HepG2 (cell line): ENCODE measurements around the gene TFEB. TPM values are rescaled to one million over a fixed set of nuclear protein-coding genes. Genes with fewer than 3 reads are reported as not detected.

Source experiments
- AGO1 ChIP-seq: fragments of 200-400 bp; formaldehyde crosslinking; IDR thresholded peaks from 2 replicates; pipeline ENCODE4 v1.6.1; 2017; ENCODE audit warnings: mild to moderate bottlenecking, low read depth, low read length, moderate library complexity; ENCODE audit not compliant: poor library complexity, severe bottlenecking
- CEBPB ChIP-seq: IDR thresholded peaks from 2 replicates; pipeline ENCODE4 v1.6.1; 2011; ENCODE audit warnings: low read depth, low read length, improper control_type of control experiment, borderline replicate concordance
- HES4 ChIP-seq: sonication (generic); formaldehyde crosslinking; IDR thresholded peaks from 2 replicates; pipeline ENCODE4 v1.9.0; 2021; ENCODE audit warnings: mild to moderate bottlenecking, missing genetic modification reagents, borderline replicate concordance
- HMGXB3 ChIP-seq: sonication (generic); formaldehyde crosslinking; IDR thresholded peaks from 2 replicates; pipeline ENCODE4 v1.4.0; 2020; ENCODE audit warnings: missing genetic modification reagents, borderline replicate concordance
- PRDM15 ChIP-seq: sonication (generic); formaldehyde crosslinking; IDR thresholded peaks from 2 replicates; pipeline ENCODE4 v1.4.0; 2020; ENCODE audit warnings: missing genetic modification reagents
- RXRB ChIP-seq: IDR thresholded peaks from 2 replicates; pipeline ENCODE4 v1.6.1; 2016; ENCODE audit warnings: borderline replicate concordance, missing genetic modification reagents, missing compliant biosample characterization
- ZBTB33 ChIP-seq: sonication (generic); formaldehyde crosslinking; IDR thresholded peaks from 2 replicates; pipeline ENCODE4 v1.4.0; 2020; ENCODE audit warnings: missing genetic modification reagents
- ZNF468 ChIP-seq: sonication (generic); formaldehyde crosslinking; IDR thresholded peaks from 2 replicates; pipeline ENCODE4 v1.8.0; 2022; ENCODE audit warnings: mild to moderate bottlenecking, moderate library complexity, missing genetic modification reagents
- ZNF607 ChIP-seq: sonication (generic); formaldehyde crosslinking; IDR thresholded peaks from 2 replicates; pipeline ENCODE4 v1.5.1; 2020; ENCODE audit warnings: missing genetic modification reagents, mild to moderate bottlenecking, borderline replicate concordance
- ZNF644 ChIP-seq: IDR thresholded peaks from 2 replicates; pipeline ENCODE4 v1.6.1; 2016; ENCODE audit warnings: low read depth
- ZNF749 ChIP-seq: sonication (generic); formaldehyde crosslinking; IDR thresholded peaks from 2 replicates; pipeline ENCODE4 v1.8.0; 2022; ENCODE audit warnings: mild to moderate bottlenecking, missing genetic modification reagents, moderate library complexity, borderline replicate concordance
- ZNF850 ChIP-seq: sonication (generic); formaldehyde crosslinking; conservative IDR thresholded peaks from 2 replicates; pipeline ENCODE4 v1.9.0; 2021; ENCODE audit warnings: mild to moderate bottlenecking, missing genetic modification reagents
- ZSCAN25 ChIP-seq: sonication (generic); formaldehyde crosslinking; IDR thresholded peaks from 2 replicates; pipeline ENCODE4 v1.8.0; 2022; ENCODE audit warnings: mild to moderate bottlenecking, missing genetic modification reagents
- polyA plus RNA-seq, 8 experiments: library from polyadenylated mRNA; depleted of rRNA in 3 of 8; stranded (reverse) in 7 of 8; unstranded in 1 of 8; fragments of >200 nt; fragmentation: Illumina TruSeq in 4 of 8; extraction: Trizol in 4 of 8; gene quantifications; 2 replicates each; pipeline versions ENCODE4 v1.2.1 to v1.2.3, GENCODE V29; 2011 to 2016; ENCODE audit warnings: low read depth in 4 of 8, missing spikeins in 1 of 8, mixed read lengths in 1 of 8; ENCODE audit not compliant: insufficient read depth in 1 of 8
- total RNA-seq, 5 experiments: library from RNA; depleted of rRNA; stranded (reverse); fragments of >200 nt; fragmentation: Illumina TruSeq; extraction: Trizol; gene quantifications; 2 replicates each; pipeline ENCODE4 v1.2.3, GENCODE V29; 2016; ENCODE audit warnings: low read depth in 1 of 5
- TF ChIP-seq, protein P1 (sequence below): sonication (generic); formaldehyde crosslinking; conservative IDR thresholded peaks from 2 replicates; pipeline ENCODE4 v1.4.0; 2020; ENCODE audit warnings: missing genetic modification reagents

The TFEB gene
- total and polyA plus RNA-seq, 2 of the 13 experiments (the other 11 are each of a cell fraction or from before 2014, with no cell fraction given), result 13.3 to 18.7 TPM

- TF ChIP-seq, protein P1, sequence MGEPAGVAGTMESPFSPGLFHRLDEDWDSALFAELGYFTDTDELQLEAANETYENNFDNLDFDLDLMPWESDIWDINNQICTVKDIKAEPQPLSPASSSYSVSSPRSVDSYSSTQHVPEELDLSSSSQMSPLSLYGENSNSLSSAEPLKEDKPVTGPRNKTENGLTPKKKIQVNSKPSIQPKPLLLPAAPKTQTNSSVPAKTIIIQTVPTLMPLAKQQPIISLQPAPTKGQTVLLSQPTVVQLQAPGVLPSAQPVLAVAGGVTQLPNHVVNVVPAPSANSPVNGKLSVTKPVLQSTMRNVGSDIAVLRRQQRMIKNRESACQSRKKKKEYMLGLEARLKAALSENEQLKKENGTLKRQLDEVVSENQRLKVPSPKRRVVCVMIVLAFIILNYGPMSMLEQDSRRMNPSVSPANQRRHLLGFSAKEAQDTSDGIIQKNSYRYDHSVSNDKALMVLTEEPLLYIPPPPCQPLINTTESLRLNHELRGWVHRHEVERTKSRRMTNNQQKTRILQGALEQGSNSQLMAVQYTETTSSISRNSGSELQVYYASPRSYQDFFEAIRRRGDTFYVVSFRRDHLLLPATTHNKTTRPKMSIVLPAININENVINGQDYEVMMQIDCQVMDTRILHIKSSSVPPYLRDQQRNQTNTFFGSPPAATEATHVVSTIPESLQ (CRISPR knock-in tag), result no peak
- TF ChIP-seq ZNF749 (no peak), ZNF644 (CRISPR knock-in tag) (no peak), ZNF607 (CRISPR knock-in tag) (no peak), HMGXB3 (CRISPR knock-in tag) (no peak), RXRB (0 out of 2 replicates have a peak, but pooled peaks have one; percentile 23), CEBPB (no peak), ZSCAN25 (no peak), ZNF850 (CRISPR knock-in tag) (no peak), HES4 (CRISPR knock-in tag) (no peak), AGO1 (peak; percentile 59), ZBTB33 (no peak), ZNF468 (no peak), PRDM15 (CRISPR knock-in tag) (no peak)
These were observed 7.1 kb downstream of the TFEB start (continued) for GRCh38 chr6:41728073-41728936.
